ENCODE measurements around the gene DPYSL5. TPM values are rescaled to one million over a fixed set of nuclear protein-coding genes. Genes with fewer than 3 reads are reported as not detected.

Gene DPYSL5
- total and polyA plus RNA-seq, 10 of the 15 experiments (the other 5 are each of a cell fraction or from before 2014, with no cell fraction given) = not detected

DNA sequence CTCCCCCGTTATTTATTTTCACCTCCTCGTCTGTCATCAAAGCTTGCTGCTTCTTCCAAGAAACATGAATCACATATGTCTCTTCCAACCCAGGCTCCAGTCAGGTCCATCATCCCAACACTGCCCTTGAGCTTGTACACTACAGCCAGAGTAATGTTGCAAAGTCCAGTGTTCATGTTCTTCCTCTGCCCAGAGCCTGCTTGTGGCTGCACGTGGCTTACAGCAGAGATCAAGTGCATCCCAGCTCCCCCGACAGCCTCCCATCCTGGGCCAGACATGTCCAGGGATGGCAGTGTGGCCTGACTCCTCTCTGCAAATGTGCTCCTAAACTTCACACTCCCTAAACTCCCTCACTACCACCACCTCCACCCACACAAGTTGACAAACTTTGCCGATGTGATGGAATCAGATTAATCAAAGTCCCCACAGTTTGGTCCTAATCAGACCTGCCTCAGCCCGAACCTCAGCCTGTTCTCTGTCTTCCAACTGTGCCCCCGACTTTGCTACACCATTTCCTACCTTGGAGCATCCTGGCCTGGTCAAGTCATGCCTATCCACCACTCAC, 68.3 kb downstream of the DPYSL5 start (continued):
- TF ChIP-seq, protein P1, sequence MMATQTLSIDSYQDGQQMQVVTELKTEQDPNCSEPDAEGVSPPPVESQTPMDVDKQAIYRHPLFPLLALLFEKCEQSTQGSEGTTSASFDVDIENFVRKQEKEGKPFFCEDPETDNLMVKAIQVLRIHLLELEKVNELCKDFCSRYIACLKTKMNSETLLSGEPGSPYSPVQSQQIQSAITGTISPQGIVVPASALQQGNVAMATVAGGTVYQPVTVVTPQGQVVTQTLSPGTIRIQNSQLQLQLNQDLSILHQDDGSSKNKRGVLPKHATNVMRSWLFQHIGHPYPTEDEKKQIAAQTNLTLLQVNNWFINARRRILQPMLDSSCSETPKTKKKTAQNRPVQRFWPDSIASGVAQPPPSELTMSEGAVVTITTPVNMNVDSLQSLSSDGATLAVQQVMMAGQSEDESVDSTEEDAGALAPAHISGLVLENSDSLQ (IDR thresholded peaks at IDR 0.05) = no peak
- no peak for TF ChIP-seq CREB1 (IDR thresholded peaks at IDR 0.05; ENCODE audit: low read depth)
- TF ChIP-seq, protein P2, sequence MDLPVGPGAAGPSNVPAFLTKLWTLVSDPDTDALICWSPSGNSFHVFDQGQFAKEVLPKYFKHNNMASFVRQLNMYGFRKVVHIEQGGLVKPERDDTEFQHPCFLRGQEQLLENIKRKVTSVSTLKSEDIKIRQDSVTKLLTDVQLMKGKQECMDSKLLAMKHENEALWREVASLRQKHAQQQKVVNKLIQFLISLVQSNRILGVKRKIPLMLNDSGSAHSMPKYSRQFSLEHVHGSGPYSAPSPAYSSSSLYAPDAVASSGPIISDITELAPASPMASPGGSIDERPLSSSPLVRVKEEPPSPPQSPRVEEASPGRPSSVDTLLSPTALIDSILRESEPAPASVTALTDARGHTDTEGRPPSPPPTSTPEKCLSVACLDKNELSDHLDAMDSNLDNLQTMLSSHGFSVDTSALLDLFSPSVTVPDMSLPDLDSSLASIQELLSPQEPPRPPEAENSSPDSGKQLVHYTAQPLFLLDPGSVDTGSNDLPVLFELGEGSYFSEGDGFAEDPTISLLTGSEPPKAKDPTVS (IDR thresholded peaks at IDR 0.05; ENCODE audit: low read depth, low read length) = no peak

DNA sequence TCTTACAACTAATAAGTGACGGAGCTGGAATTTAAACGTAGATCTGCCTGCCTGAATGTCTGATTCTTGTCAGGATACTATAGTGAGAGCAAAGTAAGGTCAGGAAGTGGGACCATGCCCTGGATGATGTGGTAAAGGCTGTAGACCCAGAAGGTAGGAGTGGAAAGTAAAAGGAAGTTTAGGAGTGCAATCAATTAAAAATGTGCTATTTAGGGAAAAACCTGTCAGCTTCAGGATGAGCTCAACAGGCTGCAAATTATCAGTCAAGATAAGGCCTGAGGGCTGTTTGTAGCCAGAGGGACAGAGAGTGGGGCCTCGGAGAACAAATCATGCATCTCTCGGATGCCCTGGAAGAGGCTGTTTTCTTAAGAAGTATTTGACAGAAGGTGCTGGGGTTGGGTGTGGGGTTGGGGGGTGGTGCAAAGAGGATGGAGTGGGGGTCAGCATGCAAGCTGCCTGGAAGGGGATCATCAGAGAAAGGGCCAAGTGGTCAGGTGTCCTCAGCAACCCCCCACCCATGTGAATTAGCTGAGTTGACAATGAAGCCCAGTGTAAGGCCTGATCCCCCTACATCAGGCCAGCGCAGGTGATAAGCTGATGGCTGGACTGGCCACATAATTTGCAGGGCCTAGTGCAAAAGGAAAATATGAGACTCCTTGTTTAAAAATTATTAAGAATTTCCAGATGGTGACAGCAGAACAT, 69.4 kb downstream of the DPYSL5 start:
- Histone ChIP-seq H3K9ac (ENCODE audit: control insufficient read depth, insufficient read depth, low read length) (no peak overlapping the region), H3K36me3 (ENCODE audit: control insufficient read depth in 2 of 2, insufficient read depth in 2 of 2, low read length in 1 of 2) (no peaks in the 10 kb centered on the region), H4K20me1 (ENCODE audit: control insufficient read depth, insufficient read depth) (no peaks in the 10 kb centered on the region), H3K27ac (ENCODE audit: control insufficient read depth, insufficient read depth) (no peak overlapping the region), H2AFZ (ENCODE audit: control insufficient read depth, low read depth, low read length) (no peak overlapping the region), H3K9me3 (replicated peaks; ENCODE audit: control insufficient read depth, insufficient read depth, low read length) (no peaks in the 10 kb centered on the region), H3K4me1 (ENCODE audit: control insufficient read depth, insufficient read depth, low read length) (no peaks in the 10 kb centered on the region), H3K4me2 (ENCODE audit: control insufficient read depth, insufficient read depth) (no peak overlapping the region), H3K79me2 (ENCODE audit: control insufficient read depth, insufficient read depth, low read length) (no peaks in the 10 kb centered on the region), H3K4me3 (no peak overlapping the region), H3K27me3 (replicated peaks in 1 of 2; ENCODE audit: control insufficient read depth in 2 of 2, insufficient read depth in 2 of 2, low read length in 1 of 2) (peaks cover 0 to 6% of the 10 kb centered on the region in 2 experiments; a peak in 3 of 4 replicates)
- POLR2A ChIA-PET = no interaction called here
- ATAC-seq (no peak), FAIRE-seq (no peak), DNase-seq (ENCODE audit: low read depth, low spot score) (no peak)
- intact Hi-C loops (cut with micrococcal nuclease; ENCODE audit: unreplicated experiment) (no loop called here), in situ Hi-C loops (cut with MboI) (no loop called here)
- SMC1A ChIA-PET (ENCODE audit: uncharacterized antibody, unreplicated experiment) = interaction anchor here (0.6 to 0.7 kb wide), 2 partner anchors 51 to 734 kb away, joined by 3 read pairs; no protein-coding TSS in a partner anchor
- RAD21 ChIA-PET (ENCODE audit: unreplicated experiment) = no interaction called here
- TF ChIP-seq, protein P3, sequence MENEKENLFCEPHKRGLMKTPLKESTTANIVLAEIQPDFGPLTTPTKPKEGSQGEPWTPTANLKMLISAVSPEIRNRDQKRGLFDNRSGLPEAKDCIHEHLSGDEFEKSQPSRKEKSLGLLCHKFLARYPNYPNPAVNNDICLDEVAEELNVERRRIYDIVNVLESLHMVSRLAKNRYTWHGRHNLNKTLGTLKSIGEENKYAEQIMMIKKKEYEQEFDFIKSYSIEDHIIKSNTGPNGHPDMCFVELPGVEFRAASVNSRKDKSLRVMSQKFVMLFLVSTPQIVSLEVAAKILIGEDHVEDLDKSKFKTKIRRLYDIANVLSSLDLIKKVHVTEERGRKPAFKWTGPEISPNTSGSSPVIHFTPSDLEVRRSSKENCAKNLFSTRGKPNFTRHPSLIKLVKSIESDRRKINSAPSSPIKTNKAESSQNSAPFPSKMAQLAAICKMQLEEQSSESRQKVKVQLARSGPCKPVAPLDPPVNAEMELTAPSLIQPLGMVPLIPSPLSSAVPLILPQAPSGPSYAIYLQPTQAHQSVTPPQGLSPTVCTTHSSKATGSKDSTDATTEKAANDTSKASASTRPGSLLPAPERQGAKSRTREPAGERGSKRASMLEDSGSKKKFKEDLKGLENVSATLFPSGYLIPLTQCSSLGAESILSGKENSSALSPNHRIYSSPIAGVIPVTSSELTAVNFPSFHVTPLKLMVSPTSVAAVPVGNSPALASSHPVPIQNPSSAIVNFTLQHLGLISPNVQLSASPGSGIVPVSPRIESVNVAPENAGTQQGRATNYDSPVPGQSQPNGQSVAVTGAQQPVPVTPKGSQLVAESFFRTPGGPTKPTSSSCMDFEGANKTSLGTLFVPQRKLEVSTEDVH (IDR thresholded peaks at IDR 0.05; ENCODE audit: low read depth, partially characterized antibody) = no peak
- CTCF ChIA-PET = interaction anchor here (0.6 to 0.9 kb wide), 2 partner anchors 22 to 72 kb away, joined by 3 read pairs; no protein-coding TSS in a partner anchor
- BruUV-seq (replicated peaks) = no TSS peak
- 20% methylated on average over 5 of the region's 5 CpGs for WGBS (ENCODE audit: insufficient coverage, insufficient replicate concordance, low lambda C conversion rate, missing lambda C conversion rate)

All from GM12878 (cell line).